GM12873 (cell line): ENCODE measurements around the gene P2RX7.

Experiments
- TF ChIP-seq, protein P1 (sequence below): IDR thresholded peaks from 2 replicates; pipeline ENCODE4 v1.5.1; 2012; ENCODE audit warnings: low read depth, mild to moderate bottlenecking, moderate library complexity, low read length, control low read depth; ENCODE audit not compliant: insufficient read depth; ENCODE audit errors: missing control alignments

The P2RX7 gene

DNA sequence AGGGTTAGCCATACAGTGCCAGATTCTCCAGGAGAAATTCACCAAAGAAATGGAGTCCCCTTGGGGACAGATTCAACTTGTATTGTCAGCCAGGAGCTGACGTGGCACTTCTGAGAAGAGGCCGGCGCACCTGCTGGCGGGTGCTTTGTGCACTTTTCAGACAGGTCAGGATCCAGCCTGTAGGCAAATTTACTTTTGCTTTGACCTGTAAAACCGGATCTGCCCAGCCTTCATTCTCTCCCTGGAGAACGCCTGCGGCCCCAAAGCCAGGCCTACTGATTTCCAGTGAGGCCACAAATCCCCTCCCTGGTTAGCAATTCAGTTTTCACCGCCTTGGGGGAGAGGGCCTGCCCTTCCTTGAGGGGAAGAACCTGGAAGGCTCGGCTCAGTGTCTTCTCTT, 94.6 kb downstream of the P2RX7 start:
- TF ChIP-seq, protein P1, sequence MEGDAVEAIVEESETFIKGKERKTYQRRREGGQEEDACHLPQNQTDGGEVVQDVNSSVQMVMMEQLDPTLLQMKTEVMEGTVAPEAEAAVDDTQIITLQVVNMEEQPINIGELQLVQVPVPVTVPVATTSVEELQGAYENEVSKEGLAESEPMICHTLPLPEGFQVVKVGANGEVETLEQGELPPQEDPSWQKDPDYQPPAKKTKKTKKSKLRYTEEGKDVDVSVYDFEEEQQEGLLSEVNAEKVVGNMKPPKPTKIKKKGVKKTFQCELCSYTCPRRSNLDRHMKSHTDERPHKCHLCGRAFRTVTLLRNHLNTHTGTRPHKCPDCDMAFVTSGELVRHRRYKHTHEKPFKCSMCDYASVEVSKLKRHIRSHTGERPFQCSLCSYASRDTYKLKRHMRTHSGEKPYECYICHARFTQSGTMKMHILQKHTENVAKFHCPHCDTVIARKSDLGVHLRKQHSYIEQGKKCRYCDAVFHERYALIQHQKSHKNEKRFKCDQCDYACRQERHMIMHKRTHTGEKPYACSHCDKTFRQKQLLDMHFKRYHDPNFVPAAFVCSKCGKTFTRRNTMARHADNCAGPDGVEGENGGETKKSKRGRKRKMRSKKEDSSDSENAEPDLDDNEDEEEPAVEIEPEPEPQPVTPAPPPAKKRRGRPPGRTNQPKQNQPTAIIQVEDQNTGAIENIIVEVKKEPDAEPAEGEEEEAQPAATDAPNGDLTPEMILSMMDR, result peak; percentile 17

DNA sequence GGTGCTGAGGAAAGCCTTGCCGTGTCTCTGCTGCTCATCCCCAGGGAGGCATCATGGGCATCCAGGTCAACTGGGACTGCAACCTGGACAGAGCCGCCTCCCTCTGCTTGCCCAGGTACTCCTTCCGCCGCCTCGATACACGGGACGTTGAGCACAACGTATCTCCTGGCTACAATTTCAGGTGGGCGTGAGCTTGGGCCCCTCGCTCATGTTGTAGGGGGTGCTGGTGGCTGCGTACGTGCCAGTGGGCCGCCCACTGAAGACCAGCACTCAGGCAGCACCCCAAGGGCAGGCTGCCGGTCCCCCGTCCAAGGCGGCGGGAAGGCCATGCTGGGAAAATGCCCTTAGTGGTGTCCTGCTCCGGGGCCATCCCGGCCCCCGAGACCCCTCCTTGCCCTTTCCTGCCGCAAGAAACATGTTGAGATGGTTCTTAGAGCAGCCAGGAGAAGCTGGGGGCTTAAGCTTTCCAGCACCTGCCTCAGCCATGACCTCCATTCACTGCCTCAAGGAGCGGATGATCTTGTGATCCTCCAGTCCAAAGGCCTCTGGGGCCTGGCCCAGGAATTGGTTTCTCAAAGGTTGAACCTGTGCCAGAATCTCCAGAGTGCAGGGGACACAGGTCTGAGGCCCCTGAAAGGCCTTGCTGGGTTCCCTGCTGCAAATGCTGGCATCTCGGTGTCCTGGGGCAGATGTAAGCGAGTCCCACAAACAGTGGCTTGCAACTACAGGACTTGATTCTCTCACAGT, 96.4 kb downstream of the P2RX7 start:
- TF ChIP-seq, protein P1, result no peak

DNA sequence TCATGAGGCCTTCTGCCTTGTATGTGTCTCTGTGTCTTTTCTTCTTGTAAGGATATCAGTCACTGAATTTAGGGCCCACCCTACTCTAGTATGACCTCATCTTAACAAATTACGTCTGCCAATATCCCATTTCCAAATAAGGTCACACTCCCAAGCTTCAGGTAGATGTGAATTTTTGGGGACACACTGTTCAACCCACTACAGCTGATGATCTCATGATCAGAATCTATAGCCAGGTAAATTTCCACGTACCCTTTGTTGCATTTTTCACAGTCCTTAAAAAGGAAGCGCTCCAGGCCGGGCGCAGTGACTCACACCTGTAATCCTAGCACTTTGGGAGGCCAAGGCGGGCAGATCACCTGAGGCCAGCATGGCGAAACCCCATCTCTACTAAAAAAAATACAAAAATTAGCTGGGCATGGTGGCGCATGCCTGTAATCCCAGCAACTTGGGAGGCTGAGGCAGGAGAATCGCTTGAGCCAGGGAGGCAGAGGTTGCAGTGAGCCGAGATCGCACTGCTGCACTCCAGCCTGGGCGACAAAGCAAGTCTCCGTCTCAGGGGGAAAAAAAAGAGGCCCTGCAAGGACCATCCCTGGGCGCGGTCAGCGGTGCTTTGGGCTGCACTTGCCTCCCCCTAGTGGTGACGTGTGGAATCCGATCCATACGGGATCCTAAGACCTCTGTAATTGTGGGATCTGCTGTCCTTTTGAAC, 97.3 kb downstream of the P2RX7 start:
- TF ChIP-seq, protein P1, result peak; percentile 80

GRCh38 chr12:121230538-121230907, 97.8 kb downstream of the P2RX7 start:
- TF ChIP-seq, protein P1, result no peak

- TF ChIP-seq, protein P1, result no peak
Observed at GRCh38 chr12:121232163-121232562, 99.5 kb downstream of the P2RX7 start.

GRCh38 chr12:121232977-121233627, 100.4 kb downstream of the P2RX7 start:
- TF ChIP-seq, protein P1, result peak; percentile 16

GRCh38 chr12:121233628-121234020, 100.9 kb downstream of the P2RX7 start:
- TF ChIP-seq, protein P1, result no peak
